GM19035 (cell line): Measurements from ENCODE around the gene WBP2.
A peak's percentile ranks its signal among the peaks of the same experiment; 100 is the strongest.

Experiments
- ATAC-seq: cut with Tn5 transposase; IDR thresholded peaks from one replicate; pipeline ENCODE4 v1.9.1; 2021; ENCODE audit not compliant: unreplicated experiment

Gene WBP2

GRCh38 chr17:75855310-75856061, at the start of gene WBP2:
WBP2 (minus strand) TSS chr17:75855335; CDS start chr17:75855297, 38 bp downstream.
- ATAC-seq = peak; percentile 89

- ATAC-seq = no peak
Measured at GRCh38 chr17:75902406-75902805, 47.3 kb upstream of the WBP2 start.

GRCh38 chr17:75901727-75902126, 46.6 kb upstream of the WBP2 start:
- no peak for ATAC-seq

- no peak for ATAC-seq
Measured at GRCh38 chr17:75900691-75901533, 45.8 kb upstream of the WBP2 start.

- ATAC-seq = no peak
Measured at GRCh38 chr17:75899767-75900468, 44.8 kb upstream of the WBP2 start.

- ATAC-seq = no peak
Measured at GRCh38 chr17:75899353-75899752, 44.2 kb upstream of the WBP2 start.

GRCh38 chr17:75898791-75899190, 43.7 kb upstream of the WBP2 start:
- ATAC-seq = no peak

- no peak for ATAC-seq
Measured at GRCh38 chr17:75898065-75898464, 42.9 kb upstream of the WBP2 start.

GRCh38 chr17:75897160-75898019, 42.3 kb upstream of the WBP2 start:
- ATAC-seq = no peak

GRCh38 chr17:75896415-75897159, 41.5 kb upstream of the WBP2 start, which contains the start of gene TRIM65:
TRIM65 (minus strand) TSS chr17:75896951; CDS start chr17:75896937, 14 bp downstream.
- ATAC-seq = peak; percentile 77

GRCh38 chr17:75895370-75896155, 40.4 kb upstream of the WBP2 start:
- no peak for ATAC-seq

GRCh38 chr17:75894049-75894733, 39.1 kb upstream of the WBP2 start:
- no peak for ATAC-seq

GRCh38 chr17:75893305-75894048, 38.3 kb upstream of the WBP2 start:
- no peak for ATAC-seq

- no peak for ATAC-seq
Measured at GRCh38 chr17:75892556-75893224, 37.6 kb upstream of the WBP2 start.

GRCh38 chr17:75891605-75892555, 36.7 kb upstream of the WBP2 start:
- no peak for ATAC-seq

GRCh38 chr17:75891022-75891604, 36.0 kb upstream of the WBP2 start:
- ATAC-seq = no peak
